CD4-positive, alpha-beta T cell treated with Interleukin-2 at 100 ng/mL for 4 hours (primary cell): ENCODE results near the gene TMEM89.

ENCODE experiments used
- DNase-seq: peaks from one replicate; pipeline ENCODE4 v3.0.0-alpha.2; 2020; ENCODE audit warnings: low spot score

TMEM89 gene, protein sequence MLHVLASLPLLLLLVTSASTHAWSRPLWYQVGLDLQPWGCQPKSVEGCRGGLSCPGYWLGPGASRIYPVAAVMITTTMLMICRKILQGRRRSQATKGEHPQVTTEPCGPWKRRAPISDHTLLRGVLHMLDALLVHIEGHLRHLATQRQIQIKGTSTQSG

GRCh38 chr3:48621461-48621869 is at the start of gene TMEM89:
TSS of gene TMEM89 (minus strand) at chr3:48621769. CDS start at chr3:48621756, 13 bp downstream.
- DNase-seq, result no peak

DNA sequence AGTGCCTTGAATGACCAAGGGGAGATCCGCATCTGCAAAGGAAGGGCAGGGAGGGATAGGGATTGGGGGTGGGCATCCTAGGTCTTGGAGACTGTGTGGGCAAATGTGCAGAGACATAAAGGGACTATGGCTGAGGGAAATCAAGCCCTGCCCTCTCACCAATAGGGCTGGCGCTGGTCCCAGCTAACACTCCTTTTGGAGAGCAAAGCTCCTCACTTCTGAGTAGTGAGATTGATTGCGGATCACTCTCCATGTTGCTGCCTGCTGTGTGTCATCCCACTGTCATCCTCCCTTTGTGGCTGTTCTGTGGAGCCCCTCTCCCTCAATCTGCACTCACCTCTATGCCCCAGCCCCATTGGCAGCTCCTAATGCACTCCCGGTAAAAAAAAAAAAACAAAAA is 43.4 kb upstream of the TMEM89 start:
- DNase-seq, result no peak

- no peak for DNase-seq
Observed at GRCh38 chr3:48664313-48664644, 42.7 kb upstream of the TMEM89 start.

DNA sequence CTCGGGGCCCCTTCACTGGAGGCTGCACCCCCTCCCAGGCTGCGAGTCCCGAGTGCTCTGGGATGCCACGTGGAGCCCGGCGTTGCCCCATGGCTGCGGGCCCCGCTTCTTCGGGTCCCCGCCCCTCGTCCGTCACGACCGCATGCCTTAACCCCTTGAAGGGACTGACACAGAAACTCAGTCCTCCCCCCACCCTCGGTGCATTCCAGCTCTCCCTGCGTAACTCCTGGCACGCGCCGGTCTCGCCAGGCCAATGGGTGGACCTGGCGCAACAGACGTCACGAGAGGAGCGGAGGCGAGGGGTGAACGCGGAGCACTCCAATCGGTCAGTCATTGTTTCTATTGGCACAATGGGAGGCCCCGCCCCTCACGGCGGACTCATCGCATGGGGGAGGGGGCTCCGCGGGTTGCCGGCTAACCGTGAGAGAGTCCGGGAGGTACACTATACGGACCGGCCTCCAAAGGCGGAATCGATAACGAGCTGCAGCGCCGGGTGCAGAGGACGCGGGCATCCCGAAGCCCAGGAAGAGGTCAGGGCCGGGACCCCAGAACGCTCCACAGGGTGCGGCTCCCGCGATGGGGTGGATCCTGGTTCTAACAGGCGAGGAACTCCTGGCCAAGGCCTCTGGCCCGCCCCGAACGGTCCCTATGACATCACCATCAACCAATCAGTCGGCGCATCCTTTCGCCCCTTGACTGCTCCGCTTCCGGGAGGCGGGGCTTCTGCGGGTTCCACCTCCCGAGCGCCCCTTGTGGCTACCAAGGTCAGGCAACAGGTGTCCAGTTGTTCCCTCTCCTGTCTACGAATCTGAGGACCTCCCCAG is 42.1 kb upstream of the TMEM89 start:
- peak; percentile 89 for DNase-seq

GRCh38 chr3:48662753-48663488 is 41.4 kb upstream of the TMEM89 start, which contains the start of gene CELSR3:
TSS of gene CELSR3 (minus strand) at chr3:48662886. CDS start at chr3:48662634, 252 bp downstream.
- DNase-seq, result peak; percentile 62

DNA sequence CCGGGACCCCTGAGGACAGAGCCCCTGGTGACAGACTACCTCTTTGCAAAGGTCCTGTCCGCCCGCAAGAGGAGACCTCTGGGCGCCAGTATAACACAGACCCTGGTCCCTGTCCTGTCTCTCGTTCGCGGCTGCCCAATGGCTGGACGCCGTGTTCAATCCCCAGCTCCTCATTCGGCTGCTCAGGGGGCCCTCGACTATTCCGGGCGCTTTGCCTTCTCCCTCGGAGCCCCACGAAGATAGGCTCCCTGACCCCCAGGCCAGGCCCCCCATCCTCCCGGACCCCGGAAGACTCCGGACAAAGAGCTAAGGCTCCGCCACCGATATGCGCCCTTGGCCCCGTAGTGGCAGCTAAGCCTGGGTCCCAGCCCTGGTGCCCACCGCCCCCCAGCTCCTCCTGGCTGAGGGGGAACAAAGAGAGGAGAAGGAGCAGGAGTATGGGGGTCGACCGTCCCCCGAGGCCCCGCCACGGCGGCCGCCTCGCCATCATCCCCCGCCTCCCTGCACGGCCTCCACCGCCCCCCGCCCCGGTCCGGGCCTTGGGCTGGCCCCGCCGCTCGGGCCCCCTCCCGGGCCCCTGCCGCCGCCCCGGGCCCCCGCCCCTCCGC is 40.7 kb upstream of the TMEM89 start:
- DNase-seq, result no peak

DNA sequence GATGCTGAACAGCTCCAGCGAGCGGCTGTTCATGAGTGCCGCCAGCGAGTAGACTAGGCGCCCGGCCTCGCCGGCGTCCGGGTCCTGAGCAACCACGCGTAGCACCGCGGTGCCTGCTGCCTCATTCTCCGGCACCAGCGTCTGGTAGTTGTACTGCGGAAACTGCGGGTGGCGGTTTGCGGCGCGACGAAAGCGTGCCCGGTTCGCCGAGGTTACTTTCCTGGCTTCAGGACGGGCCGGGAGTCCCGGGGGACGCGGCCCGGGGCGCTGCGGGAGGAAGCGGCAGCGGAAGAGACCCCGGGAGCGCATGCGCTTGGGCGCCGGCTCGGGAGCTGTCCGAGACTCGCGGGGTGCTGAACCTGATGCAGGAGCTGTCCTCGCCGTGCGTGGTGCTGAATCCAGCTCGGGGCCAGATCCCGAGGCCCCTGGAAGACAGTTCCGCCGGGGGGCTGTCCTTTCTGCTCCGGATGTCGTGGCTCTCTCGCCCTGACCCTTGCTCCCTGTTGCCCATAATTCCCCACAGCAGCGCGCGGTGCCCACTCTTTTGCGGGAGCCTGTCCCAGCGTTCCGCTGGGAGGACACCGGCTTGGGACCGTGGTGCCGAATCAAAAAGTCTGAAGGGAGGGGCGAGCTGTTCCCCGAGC is 40.1 kb upstream of the TMEM89 start:
- DNase-seq, result peak; percentile 68

DNA sequence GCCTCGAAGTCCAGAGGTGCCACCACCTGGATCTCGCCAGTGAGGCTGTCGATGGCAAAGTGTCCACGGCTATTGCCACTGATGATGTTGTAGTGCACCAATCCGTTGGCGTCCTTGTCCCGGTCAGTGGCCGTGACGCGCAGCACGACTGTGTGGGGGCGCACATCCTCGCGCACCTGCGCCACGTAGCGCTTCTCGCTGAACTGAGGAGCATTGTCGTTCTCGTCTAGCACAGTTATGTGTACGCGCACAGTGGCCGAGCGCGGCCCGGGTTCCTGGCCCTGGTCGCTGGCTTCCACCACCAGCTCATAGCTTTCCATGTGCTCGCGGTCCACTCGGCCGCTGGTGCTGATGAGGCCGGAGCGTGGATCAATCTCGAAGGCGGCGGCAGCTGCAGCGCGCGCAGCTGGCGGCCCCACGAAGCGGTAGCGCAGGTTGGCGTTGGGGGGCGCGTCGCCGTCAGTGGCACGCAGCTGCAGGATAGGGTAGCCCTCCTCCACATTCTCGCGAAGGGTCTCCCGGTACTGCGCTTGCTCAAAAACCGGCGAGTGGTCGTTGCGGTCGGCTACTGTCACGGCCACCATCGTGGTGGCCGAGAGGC is 39.3 kb upstream of the TMEM89 start:
- DNase-seq, result no peak

DNA sequence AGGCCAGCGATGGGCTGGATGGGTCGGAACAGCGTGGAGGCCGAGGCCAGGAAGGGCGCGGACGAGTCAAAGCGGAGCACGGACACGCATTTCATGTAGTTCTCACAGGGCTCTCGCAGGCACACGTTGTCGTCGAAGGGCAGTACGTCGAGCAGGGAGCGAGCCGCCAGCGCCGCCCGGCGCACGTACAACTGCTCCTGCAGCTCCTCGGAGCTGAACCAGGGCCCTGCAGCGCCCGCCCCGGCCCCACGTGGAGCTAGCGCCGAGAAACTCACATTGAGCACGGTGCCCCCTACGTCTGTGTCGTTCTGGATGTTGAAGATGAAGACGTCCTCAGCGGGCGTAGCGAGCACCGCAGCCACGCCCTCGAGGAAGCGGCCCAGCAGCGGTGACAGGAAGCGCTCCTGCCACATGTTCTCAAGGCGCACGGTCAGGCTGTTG is 35.3 kb upstream of the TMEM89 start:
- peak; percentile 26 for DNase-seq

GRCh38 chr3:48656061-48656840 is 34.7 kb upstream of the TMEM89 start:
- DNase-seq, result peak; percentile 86

- DNase-seq, result peak; percentile 38
Observed at GRCh38 chr3:48655606-48656005, 34.0 kb upstream of the TMEM89 start.

DNA sequence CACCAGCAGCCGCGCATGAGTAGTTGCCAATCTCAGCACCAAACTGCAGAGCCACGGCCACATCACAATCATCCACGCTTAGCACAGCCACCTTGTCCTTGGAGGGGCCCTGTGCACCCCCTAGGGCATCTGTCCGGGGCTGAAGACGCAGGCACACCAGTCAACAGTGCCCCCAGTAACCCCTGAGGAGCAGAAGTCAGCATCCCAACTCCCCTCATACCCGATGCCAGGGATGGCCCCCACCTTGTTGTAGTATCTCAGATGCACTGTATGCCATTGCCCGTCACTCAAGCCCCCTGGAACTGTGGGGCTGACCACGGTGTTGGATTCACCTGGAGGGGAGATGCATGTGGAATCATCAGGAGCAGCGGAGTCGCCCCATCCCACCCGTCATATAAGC is 33.5 kb upstream of the TMEM89 start:
- no peak for DNase-seq

DNA sequence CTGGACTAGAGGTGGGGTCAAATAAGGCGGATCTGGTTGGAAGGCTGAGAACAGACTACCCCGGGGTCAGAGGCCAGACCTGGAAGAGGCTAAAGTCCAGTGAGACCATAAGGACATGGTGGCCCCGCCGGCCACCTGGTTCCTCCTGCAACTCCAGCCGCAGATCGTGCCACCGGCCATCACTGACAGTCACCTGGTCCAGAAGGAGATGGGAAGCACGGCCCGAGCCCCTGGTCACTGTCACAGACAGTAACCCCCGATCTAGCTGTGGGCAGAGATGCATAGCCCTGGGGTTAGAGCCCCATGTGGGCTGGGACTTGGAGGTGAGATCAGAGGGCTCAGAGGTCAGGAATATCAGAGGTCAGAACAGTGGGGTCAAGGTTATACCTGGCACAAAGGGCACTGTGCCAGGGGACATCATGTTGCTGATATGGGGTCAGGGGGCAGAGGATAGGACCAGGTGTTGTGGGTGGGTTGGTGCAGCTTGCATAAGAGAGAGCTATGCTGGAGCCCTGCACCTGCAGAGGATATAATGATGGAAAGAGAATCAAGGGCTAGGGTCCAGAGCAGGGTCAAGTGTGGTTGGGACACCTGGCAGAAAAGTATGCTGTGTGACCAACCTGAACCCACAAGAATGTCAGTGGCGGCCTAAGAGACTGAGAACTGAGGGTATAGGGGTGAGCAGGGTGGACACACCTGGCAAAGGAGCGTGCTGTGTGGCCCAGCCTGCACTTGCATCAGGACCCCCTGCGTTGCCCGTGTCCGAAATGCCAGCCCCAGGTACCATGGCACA is 31.6 kb upstream of the TMEM89 start:
- no peak for DNase-seq

DNA sequence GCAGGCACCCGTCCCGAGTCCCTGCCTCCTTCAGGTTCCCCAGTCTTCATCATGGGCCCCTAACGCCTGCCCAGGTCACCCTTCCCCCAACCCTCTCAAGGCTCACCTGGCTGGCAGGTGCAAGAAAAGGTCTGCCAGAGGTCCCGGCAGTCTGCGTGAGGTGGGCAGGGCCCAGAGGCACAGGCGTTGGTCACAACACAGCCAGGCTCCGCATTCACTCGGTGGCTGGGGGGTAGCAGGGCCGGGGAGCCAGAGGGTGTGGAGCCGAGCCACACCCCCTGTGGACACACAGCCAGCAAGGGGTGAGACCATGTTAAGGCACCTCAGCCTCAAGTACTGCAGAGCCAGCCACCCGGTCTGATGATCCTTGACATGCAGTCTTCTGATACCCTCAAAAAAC is 30.2 kb upstream of the TMEM89 start:
- no peak for DNase-seq

GRCh38 chr3:48650723-48651122 is 29.2 kb upstream of the TMEM89 start:
- DNase-seq, result no peak

GRCh38 chr3:48648188-48648850 is 26.8 kb upstream of the TMEM89 start:
- no peak for DNase-seq

- DNase-seq, result no peak
Observed at GRCh38 chr3:48647714-48648113, 26.1 kb upstream of the TMEM89 start.

GRCh38 chr3:48644898-48645760 is 23.6 kb upstream of the TMEM89 start:
- DNase-seq, result no peak
